Measurements from ENCODE around the gene JRKL.
A peak's percentile ranks its signal among the peaks of the same experiment; 100 is the strongest.

The JRKL gene
- total RNA-seq: 19.9 to 47.6 (median 26.2) reads per million in 3 experiments

DNA sequence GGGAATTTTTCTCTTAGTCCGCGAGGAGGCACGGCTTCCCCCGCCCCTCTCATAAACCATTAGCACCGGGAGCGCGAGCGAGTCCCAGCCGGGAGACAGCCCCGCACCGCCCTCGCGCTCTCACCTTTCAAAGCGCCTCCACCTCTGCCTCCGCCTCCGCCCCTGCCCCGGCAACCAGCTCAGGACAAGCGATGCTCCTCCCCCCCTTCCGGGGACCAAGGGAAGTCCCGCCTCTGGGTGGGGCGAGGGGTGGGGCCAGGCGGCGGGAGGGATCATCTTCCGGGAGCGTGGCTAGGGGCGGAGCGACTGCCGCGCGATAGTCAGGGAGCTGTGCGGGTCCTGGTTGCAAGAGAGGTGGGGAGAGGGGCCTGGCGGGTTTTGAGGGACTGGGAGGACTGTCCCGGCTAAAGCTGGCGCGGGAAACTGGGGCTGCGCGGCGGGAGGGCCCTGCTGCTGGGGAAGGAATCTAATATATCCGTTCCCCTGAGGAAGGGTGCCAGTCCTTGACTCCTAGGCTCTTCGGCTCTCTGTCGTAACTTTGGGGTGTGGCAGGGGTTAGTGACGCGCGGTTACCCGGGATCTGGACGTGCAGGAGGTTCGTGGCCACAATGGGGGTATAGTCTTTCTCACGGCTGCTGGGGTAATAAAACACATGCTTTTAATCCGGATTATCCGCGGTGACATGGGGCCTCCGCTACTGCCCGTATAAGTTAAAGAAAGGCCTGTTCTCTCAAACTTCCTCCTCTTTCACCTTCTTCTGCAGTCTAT lies at the start of gene JRKL, which contains the start of gene CCDC82:
Gene JRKL, plus strand, starts transcription at position 294 of the 768 bp plus-strand sequence. CDS start 637 bp downstream, outside the sequence.
Gene CCDC82, minus strand, starts transcription at position 193 of the 768 bp plus-strand sequence. CDS start 5,165 bp downstream, outside the sequence.
- peak; percentile 96 for DNase-seq

DNA sequence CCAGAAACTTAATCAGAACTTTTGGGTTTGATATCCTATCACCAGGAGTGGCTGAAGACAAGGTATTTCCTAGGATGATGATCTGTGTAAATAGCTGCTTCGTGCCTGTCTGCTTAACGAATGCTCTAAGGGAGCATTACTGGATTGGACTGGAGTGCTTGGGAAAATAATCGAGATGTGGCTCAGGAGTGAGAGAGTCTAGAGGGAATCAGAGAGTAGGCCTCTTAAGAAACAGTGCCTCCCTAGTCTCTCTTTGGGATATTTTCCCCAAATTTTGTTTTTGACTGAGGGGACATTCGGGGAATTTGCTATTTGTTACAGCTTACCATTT lies 49.3 kb upstream of the JRKL start:
- DNase-seq: no peak

DNA sequence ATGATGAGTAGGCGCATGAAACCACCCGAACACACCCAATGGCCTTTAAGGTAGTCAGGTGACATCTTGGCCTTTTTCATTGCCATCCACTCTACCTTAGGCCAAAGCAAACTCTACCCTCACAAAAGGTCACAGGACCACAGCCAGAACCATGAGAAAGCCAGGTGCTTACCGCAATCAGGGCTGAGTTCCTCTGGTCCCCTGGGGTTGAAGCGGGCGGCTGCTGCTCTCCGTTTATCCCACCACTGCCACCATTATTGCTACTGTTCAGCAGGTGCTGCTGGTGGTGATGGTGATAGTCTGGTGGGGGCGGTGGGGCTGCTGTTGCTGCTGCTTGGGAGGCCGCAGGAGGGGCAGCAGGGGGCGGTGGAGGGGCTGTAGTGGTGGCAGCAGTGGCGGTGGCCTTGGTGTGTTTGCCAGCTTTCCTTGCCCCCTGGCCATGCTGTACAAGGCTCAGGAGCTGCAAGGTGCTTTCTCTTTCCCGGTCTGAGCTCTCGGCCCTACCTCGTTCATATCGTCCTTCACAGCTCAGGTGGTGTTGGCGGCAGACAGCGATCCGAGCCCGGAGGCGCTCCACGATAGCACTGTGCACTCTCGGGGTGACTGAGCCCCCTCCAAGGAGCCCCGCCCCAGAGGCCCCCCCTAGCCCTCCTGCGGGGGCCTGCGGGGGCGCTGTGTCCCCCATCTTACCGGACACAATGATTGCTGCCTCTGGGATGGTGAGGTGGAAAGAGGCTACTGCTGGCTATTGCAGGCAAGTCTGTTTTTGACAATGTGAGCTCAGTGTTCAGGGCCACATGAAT lies 48.4 kb upstream of the JRKL start:
- peak; percentile 69 for DNase-seq

DNA sequence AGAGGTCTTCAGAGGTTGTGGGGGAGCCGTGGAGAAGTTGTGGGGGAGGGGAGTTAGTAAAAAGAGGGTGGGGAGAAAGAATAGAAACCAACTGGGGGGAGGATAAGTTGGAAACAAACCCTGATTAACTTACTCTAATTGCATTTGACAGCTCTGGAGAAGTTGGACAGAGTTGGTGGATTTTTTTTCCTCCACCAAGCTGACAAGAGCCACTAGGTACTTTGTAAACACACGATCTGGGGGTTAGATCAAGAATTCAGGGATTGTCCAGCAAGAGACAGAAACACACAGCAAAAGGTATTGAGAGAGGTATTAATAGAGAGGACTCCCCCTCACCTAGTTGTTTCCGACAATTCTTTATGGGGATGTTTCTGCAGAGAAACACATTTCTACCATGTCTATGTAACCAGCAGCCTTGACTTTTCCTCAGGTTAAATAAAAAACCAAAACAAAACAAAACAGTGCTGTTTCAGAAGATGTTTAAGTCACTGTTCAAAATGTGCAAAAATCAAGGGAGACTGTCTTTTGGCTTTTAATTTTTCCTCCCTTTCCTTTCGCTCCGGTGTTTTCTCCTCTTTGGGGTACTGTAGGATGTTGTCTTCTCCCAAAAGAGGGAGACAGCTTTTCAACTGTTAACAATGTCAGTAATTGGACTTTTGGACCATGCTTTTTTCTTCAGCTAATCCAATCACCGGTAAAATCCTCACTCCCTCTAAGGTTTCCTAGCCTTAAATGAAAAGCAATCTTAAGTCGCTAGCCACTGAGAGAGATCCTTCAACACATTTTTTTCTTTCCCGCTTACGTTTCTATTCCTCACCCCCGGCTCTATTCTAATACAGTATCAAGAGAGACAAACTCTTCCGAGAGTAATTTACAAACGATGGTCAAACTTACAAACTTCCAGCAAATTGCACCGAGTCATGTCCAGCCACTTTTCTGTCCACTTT lies 47.5 kb upstream of the JRKL start:
- peak; percentile 1 for DNase-seq

DNA sequence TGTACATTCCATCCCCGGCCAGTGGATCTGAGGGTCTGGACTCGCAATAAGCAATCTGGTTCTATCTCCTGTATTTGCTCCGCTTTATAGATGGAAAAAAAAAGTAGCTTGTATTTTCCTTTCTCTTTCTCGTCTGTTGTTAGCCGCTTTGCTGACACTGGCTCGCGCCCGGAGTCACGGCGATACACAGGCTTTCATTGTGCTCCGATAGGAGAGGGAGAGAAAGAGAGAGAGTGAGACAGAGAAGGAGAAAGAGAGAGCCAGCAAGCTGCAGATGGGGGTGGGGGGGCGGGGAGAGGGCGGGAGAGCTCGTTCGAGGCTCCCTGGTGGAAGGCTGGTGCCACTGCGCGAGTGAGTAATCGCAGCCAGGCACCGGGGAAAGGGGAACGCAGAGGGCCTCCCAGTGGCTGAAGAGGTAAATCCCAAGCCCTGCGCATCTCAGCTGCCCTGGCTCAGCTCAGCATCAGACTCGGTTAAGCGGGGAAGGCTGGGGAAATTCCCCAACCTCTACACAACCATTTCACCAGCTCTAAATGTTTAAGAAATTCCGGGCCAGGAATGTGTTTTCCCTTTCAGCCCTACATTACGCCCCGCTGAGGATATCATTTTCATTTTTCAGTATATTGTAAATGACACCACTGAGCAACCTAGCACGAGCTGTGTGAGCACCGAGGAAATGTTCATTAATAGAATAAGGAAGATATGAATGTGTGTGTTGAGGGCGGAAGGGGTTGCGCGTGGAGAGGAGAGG lies 46.7 kb upstream of the JRKL start, which contains the start of gene MAML2:
Gene MAML2, minus strand, starts transcription at position 235 of the 751 bp plus-strand sequence. CDS start 1,300 bp downstream, outside the sequence.
- peak; percentile 87 for DNase-seq

DNA sequence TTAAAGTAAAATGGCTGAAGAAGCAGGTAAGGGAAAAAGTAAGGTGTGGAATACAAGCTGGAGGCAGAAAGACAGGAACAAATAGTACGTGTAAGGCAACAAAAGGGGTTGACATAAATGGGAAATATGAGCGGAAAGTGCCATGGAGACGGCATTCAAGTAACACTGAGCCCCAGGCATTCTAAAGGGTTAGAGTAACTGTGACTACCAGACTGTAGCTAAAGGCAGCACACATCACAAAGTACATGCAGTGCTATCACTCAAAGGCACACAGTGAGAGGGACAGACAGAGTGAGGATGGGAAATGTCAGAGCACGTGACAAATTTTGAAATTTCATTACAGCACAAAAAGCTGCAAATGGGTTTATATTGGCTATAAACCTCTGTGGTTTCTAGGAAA lies 33.0 kb upstream of the JRKL start:
- DNase-seq: no peak

DNA sequence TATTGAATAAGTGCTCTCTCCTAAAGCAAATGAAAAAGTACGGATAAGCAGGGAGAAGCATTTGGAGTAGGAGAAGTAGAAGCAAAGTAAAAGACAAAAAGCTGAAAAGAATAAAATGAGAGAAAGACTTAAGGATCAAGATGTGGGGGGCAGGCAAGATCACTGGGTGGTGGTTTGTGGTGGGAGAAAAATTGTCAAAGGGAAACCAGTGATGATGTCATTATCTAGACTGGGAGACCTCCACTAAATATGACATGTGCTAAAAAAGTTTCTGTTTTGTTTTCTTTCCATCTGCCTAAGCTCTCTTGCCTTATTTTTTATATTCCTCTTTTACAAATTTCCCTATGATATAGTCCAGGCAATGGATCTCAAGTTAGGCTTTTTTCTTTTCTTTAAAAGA lies 32.0 kb upstream of the JRKL start:
- no peak for DNase-seq

DNA sequence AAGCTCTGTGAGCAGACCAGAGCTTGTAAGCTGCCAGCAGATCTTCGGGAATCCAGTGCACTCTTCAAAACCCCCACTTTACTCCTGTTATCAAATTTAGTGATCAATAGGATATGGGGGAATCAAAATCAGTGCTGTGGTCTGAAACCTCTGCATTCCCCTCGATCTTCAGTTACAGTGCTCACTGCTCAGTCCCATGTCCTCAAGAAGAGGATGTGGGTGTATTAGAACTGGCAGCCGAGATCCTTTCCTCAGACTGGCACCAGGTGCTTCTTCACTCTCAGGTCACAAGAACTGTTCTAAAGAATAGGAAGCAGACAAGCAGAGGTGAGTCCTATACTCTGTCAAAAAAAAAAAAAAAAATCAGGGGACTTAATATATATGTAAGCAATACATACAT lies 31.5 kb upstream of the JRKL start:
- DNase-seq: no peak

DNA sequence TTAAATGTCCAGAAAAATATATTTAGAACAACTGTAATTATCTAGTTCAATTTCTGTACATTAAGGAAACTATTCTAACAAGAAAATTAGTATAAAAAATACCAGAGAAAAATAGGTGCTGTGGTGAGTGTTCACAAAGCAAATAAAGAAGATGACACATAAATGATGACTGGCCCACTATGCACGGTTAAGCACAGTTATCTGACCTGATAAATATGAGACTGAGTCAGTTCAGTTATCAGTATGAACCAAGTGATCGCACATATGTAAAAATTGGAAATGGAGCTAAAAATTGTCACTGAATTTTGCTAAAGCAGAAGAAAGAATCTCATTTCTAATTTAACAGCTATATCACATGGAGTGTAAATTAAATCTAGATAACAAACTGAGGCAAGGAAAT lies 28.0 kb upstream of the JRKL start:
- no peak for DNase-seq

DNA sequence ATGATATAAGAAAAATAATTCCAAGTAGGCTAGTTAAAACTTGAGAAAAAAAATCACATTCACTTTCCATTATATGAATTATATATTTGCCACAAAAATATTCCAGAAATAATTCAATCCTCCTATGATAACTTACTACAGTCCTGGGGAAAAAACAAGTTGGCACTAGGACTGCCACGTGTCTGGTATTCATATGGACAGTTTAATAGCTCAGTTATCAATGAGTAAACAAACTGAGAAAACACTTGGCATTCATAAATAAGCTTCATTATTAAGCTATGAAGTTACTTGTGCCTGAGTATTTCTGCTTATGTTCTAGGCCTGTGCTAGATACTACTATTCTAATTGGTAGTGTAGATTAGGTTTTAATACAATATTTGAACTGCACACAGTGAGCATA lies 24.3 kb upstream of the JRKL start:
- no peak for DNase-seq

DNA sequence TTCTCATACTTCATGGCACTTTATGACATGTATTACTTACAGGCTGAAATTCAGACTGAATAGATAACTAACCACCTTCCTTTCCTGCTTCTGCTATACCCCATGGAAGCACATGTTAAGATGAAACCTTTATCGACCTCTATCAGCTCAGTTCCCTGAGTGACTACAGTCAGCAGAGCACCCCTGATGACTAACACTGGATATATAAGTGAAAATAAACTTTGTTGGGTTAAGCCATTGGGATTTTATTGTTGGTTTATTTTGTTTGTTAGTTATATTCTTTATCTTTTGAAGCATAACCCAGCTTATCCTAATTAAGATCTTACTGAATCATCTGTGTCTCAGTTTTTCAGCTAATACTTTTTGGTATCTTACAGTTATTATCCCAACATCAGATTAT lies 23.8 kb upstream of the JRKL start:
- no peak for DNase-seq

DNA sequence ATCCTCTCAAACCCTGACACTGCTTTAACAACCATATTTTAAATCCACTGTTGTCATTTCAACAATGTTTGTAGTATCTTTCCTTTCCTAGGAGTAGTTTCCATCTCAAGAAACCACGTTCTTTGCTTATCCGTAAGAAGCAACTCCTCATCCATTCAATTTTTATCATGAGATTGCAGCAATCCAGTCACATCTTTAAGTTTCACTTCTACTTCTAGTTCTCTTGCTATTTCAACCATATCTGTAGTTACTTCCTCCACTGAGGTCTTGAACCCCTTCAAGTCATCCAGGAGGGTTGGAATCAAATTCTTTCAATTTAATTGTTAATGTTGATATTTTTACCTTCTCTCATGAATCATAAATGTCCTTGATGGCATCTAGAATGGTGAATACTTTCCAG lies 22.5 kb upstream of the JRKL start:
- DNase-seq: no peak

DNA sequence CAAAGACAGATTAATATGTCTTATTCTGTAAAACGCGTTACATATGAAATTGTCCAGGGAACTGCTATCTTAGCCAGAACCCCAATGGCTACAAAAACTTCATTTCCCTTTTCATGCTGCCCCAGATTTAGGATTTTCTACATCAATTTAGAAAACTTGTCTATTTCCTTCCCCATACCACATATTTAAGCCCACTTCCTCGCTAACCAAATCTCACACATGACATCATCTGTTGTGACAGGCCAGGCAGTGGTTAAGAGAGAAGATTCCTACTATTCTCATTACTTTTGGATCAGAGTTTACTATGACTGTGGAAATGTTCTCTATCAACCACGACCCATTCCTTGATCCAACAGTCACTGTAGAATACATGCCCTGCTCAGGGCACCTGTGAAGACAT lies 16.0 kb upstream of the JRKL start:
- no peak for DNase-seq

DNA sequence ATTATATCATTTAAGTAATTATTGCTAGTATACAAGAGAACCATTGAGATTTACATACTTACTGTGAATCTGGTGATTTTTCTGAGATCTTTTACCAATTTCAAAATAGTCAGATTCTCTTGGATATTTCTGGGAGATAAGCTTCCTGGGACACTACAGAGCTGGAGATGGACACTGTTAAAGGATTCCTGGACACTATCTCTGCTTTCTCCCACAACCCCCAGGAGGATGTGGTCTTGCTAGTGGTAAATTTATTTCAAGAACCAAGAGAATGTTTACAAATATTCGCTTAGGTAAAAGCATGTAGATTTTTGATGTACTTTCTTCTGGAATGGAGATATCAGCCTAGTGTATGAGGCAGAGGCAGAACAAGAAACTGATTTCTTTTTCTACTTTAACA lies 13.0 kb upstream of the JRKL start:
- DNase-seq: no peak

DNA sequence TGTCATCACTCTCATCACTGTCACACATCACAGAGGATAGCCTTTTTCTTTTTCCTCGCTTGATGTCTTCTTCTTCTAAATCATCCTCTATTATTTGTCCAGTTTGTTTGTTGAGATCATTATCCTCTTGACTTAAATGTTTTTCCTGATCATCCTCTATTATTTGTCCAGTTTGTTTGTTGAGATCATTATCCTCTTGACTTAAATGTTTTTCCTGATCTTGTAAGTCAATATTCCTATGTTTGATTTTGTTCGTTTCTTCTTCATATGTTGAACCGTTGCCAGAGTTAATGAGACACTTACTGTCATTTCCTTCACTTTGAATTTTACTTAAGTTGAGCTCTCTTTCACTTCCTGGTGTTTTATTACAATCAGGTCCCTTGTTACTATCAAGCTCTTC lies 5.7 kb upstream of the JRKL start:
- no peak for DNase-seq

DNA sequence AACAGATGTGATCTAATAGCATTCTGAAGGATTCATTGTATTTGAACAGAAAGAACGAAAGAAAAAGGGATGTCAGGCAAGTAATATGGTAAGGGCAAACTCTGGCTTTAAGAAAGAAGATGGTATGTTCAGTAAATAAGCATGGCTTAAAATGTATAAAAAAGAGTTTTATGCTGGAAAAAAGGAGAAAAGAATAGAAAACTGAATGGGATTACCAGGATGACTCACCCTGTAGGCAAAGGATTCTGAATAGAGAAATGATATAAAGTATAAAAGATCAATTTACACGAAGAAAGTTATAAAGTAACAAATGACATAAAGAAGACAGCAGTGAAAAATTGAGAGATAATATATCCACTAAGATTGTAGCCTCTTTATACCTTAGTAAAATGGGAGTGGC lies 4.6 kb upstream of the JRKL start:
- DNase-seq: no peak

DNA sequence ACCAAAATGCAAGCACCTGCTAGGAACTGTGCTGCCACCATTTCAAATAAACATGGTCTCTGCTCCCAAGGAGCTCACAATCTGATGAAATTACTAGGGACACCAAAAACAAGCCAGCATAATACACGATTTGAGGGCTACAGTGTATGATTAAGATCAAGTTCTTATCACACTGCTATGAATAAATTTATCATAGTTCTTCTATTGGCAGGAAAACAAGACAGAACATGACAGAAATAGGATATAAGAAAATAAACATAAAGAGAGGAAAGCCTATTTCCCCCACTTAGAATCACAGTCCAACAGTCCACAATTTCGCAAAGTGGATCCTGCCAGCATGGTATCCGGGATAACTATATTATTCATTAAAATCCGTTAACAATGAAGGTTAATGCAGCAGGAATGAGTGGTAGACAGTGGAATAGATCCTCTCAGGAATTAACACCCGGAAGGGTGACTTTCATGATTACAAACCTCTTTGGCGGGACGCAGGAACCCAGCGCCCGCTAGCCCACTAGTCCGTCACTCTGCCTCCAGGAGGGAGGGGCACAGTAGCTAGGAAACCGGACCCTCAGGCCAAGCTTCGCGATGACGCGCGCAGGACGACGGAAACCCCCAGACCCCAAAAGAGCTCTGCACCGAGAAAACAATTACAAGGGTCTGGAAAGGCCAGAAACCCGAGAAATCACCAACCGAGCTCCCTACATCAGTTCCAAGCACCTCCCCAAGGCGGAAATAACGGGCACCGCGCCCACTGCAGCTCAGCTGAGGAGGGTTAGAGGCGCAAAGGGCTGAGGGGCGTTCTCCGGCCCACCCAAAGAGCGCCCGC lies 708 bp upstream of the JRKL start:
- no peak for DNase-seq

DNA sequence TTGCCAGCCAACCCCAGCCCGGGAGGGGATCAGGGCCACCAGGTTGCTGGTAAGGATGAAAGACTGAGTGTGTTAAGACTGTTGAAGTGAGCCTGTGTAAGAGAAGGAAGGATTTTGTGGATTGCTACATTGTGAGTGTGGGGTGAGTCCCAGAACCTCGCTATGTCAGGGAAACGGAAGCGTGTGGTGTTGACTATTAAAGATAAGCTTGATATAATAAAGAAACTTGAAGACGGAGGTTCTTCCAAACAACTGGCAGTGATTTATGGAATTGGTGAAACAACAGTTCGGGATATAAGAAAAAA lies 627 bp downstream of the JRKL start:
- no peak for DNase-seq

DNA sequence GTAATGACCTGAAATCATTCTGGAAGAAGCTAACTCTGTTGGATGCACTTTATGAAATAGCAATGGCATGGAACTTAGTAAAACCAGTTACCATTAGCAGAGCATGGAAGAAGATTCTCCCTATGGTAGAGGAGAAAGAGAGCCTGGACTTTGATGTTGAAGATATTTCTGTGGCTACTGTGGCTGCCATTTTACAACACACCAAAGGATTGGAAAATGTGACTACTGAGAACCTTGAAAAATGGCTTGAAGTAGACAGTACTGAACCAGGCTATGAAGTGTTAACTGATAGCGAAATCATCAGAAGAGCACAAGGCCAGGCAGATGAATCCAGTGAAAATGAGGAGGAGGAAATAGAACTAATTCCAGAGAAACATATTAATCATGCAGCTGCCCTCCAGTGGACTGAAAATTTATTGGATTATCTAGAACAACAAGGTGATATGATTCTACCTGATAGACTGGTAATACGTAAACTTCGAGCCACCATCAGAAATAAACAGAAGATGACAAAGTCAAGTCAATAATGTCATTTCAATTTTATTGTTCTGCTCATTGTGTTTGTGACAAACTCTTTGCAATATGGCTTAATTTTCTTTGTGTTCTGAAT lies 2.0 kb downstream of the JRKL start:
- no peak for DNase-seq

DNA sequence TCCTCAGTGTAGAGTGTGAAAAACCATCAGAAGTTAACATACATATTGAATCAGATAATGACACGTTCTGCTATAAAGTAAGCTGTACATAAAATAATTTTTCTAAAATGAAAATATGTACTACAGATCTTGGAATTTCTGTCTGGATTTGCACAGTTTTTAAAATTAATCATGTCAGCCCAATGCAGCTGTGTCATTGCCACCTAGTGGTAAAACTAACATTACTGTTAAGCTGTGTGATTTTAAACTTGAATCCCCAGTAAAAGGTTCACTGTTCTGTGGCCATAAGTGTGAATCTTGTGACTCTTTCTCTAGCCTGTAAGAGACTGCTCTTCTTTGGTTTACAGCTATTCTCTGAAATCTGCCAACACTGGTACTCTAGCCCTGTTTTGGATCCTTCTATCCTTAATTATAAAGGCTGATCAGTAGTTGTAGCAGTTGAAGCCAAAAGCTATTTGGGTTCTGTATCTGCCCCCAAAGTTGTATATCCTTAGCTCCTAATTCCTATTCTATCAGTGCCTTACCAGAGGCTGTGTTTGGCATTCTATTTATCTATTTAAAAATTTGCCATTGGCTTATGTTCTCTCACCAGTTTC lies 4.0 kb downstream of the JRKL start:
- DNase-seq: peak; percentile 26

DNA sequence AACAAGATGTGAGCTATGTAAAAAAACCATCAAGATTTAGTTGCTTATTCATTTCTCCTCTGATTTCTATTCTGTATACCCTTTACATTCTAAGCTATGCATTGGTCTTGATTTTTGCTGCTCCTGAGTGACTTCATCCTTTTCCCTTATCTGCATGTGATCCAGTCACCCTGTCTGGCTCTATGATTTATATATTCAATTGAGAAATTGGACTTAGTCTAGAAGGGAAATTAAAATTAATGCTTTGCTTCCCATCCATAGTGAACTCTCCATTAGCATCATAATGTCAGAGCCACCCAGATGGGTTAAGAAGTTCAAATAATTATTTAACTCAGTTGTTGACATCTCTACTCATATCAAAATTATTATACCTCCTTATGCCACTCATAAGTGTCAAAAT lies 5.0 kb downstream of the JRKL start:
- DNase-seq: no peak
